HG03432 (cell line): ENCODE data around the gene GABRR1.

Source experiments
- ATAC-seq: cut with Tn5 transposase; IDR thresholded peaks from one replicate; pipeline ENCODE4 v1.9.1; 2021; ENCODE audit warnings: mild to moderate bottlenecking, moderate library complexity; ENCODE audit not compliant: unreplicated experiment

GABRR1 gene

DNA sequence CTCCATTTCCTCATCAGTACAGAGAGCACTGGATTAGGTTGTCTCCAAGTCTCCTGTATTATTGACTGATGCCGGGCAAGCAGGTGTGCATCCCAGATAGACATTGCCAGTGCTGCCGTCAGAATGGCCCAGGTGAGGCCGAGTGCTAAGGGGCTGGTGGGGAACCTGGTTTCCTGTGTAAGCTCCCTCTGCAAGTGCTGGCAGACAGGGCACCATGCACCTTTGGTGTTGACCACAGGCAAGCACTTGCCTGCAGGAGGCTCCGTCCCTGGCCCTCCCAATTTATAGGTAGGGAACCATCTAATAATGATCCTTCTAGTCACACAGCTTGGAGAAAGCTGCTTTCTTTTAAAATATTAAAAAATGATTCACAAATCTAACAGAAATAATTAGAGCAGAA is 747 bp downstream of the GABRR1 start:
- ATAC-seq: no peak

GRCh38 chr6:89215391-89215790 is 1.8 kb downstream of the GABRR1 start:
- ATAC-seq: no peak

- ATAC-seq: no peak
These were observed 3.0 kb downstream of the GABRR1 start for GRCh38 chr6:89214197-89214596.

DNA sequence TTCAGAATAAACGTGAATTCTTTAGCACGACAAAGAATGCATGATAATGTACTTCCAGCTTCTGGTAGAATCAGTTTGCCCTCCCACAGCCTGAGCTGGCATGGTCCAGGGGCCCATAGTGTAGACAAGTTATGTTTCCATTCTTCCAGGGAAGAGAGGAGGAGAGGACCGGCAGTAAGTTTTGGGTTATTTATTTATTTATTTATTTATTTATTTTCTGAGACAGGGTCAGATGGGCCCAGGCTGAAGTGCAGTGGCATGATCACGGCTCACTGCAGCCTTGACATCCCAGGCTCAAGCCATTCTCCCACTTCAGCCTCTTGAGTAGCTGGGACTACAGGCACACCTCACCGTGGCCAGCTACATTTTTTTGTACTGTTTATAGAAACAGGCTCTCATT is 4.7 kb downstream of the GABRR1 start:
- ATAC-seq: no peak

GRCh38 chr6:89209457-89209856 is 7.7 kb downstream of the GABRR1 start:
- no peak for ATAC-seq

DNA sequence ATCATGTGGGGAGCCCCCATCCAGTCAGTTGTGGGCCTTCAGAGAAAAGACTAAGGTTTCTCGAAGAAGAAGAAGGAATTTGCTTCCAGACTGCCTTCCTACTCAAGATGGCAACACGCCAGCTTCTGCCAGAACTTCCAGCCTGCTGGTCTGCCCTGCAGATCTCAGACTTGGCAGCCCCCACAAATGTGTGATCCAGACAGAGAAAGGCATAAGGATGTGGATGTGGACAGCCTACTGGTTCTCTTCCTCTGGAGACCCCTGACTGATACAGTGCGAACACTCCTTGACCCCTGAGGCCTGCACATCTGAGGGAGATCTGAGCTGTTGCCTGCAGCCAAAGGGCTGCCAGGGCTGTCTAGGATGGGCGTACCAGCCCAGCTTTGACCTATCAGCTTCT is 8.6 kb downstream of the GABRR1 start:
- ATAC-seq: no peak

DNA sequence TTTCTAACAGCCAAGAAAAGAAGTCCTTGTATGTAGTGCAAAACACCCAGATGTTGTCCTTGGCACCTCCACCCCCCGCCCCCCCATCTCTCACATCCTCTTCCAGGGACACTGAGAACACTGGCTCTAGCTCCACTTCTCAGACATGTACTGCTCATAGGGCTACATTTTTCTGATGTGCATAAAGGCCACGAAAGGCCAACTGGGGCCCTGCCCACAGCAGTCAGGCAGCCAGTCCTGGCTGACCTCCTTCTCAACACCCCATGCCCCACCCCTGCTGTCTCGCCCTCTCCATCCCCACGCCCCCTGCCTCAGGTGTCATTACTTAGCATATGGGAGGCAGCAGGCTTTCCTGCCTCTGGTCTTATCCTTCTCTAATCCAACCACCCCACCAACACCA is 11.3 kb downstream of the GABRR1 start:
- ATAC-seq: no peak

DNA sequence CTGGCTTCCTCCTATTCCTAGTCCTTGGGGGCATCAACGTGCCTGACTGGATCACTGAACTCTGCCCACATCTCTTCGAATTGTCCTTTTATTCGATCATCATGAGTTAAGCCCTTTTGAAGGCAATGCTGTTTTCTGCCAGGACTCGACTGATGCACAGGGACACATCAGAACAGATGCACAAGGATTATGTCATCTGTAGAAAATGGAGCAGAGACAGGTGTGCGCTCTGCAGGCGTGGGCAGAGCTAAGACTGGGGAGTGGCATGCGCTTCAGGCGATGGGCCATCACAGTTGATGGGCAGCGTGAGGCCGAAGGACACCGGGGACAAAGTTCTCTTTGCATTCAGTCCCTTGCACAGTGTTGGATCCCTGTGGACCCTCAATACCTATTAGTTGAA is 13.1 kb downstream of the GABRR1 start:
- no peak for ATAC-seq

DNA sequence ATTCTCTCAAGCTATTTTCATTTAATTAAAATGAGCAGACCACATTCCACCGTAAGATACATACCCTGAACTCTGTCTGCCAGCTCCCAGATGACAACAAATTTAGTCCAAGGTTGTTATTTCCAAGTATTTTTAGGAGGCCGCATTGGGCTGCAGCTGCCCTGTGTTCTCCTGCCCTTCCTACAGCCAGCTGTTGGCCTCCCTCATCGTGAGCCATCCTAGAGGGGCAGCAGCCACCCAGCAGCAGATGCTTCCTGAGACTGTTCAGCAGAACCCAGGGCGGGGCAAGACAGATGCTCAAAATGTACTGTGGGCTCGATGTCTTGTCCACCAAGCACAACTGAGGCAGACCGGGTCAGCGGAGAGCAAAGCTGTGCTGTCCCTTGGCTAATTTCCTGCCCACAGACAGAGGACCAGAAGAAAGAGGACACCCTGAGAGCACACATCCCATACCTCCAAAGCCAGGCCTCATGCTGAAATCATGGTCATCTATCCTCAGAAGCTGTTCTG is 16.4 kb downstream of the GABRR1 start:
- ATAC-seq: no peak

GRCh38 chr6:89199579-89199978 is 17.6 kb downstream of the GABRR1 start:
- no peak for ATAC-seq

DNA sequence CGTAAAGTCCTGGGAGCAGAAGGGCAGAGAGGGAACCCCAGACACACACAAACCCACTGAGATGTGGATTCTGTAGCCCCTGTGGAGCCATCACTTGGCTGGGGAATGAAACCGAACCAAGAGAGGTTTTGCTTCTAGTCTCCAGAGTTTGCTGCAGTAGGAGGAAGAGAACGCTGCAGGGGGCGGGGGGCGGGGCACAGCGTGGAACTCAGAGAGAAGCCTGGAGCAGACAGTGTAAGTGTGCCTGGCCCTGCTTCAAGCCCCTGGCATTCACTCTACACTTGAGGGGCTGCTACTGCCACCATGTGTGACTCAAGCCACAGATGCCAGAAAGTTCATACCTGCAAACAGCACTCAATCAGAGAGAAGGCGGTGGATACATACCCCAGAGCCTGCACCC is 18.9 kb downstream of the GABRR1 start:
- no peak for ATAC-seq

GRCh38 chr6:89197141-89197540 is 20.0 kb downstream of the GABRR1 start:
- ATAC-seq: no peak

- no peak for ATAC-seq
These were observed 22.6 kb downstream of the GABRR1 start for GRCh38 chr6:89194559-89194958.

DNA sequence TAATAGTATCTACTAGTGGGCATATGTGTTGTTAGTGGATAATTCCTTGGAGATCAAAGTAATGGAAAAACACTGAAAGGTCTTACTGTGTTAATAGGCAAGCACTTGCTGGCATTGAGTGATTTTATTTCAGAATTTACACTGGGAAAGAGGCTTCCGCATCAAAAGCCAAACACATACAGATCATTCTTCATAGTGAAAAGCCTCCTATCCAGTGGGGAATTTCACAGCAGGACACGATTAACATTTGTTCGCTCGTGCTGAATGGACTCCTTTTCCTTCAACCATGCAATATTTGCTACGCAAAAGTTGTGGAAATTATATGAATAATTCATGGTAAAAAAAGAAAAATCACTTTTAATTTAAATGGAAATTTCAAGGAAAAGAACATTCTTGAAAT is 26.4 kb downstream of the GABRR1 start:
- no peak for ATAC-seq

- no peak for ATAC-seq
These were observed 29.7 kb downstream of the GABRR1 start for GRCh38 chr6:89187504-89187903.

- ATAC-seq: no peak
These were observed 30.4 kb downstream of the GABRR1 start for GRCh38 chr6:89186762-89187161.

GRCh38 chr6:89184344-89184743 is 32.8 kb downstream of the GABRR1 start:
- no peak for ATAC-seq

DNA sequence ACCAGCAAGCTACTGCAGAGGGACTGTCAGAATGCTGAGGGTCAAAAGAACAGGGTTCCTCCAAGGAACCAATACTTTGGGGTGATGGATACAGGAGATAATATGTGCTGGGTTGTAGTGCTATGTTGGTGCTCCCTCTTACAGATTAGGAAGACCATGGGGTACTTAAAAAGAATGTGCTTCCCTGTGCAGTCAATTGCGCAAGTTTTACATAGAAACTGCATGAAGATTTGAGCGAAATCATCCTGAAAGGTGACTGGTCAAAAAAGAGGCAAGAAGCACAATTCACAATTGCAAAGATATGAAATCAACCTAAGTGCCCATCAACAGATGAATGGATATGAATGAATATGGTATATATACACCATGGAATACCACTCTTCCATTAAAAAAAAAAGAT is 33.9 kb downstream of the GABRR1 start:
- no peak for ATAC-seq

DNA sequence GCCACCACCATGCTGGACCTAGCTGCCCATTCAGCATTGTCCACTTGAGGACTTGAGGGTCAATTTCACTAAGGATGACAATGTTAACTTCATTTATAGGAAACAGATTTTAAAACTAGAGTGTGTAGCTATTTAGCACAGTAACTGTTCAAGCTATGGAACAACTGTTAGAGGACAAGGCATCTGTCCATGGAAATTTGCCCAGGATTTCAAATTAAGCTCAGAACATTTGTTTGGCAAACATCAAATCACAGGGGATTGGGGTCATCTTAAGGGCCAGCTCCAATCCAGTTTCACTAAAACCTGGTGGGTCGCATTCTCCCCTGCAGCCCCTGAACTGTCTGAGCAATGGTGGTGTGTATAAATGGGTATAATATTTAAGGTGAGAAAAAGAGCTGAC is 36.2 kb downstream of the GABRR1 start:
- ATAC-seq: no peak

GRCh38 chr6:89180112-89180511 is 37.0 kb downstream of the GABRR1 start:
- no peak for ATAC-seq

GRCh38 chr6:89173634-89174033 is 43.5 kb downstream of the GABRR1 start:
- ATAC-seq: no peak

- ATAC-seq: no peak
These were observed 45.0 kb downstream of the GABRR1 start for GRCh38 chr6:89172131-89172530.

DNA sequence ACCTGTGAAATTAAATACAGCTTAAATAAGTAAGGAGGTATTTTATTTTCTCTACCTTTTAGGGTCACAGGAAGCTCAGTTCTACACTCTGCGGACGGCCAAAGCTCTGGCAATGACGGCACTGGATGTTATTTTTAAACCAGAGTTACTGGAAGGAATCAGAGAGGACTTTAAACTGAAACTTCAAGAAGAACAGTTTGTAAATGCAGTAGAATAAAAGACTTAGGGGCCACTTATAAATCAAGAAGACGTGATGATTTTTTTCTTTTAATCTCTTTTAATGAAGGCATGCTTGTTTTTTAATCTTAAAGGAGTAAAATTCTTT is 55.1 kb downstream of the GABRR1 start:
- ATAC-seq: no peak
